Urinary bladder (tissue), 4 donors: ENCODE measurements around the gene RRAD. TPM values are rescaled to one million over a fixed set of nuclear protein-coding genes. Genes with fewer than 3 reads are reported as not detected.
"Not testable (repeated sequence)": the region's sequence is repeated elsewhere in the genome, so short reads cannot be mapped to it uniquely, and the experiment has no call there.

Experiments used
- DNase-seq: peaks from one replicate; pipeline ENCODE4 v3.0.0-alpha.2; 2015; ENCODE audit errors: extremely low spot score
- H3K27ac ChIP-seq: one replicate; pipeline ENCODE4 v1.5.1; 2013; ENCODE audit warnings: low read depth, mild to moderate bottlenecking, moderate library complexity
- H3K36me3 ChIP-seq: one replicate; pipeline ENCODE4 v1.6.1; 2013; ENCODE audit warnings: mild to moderate bottlenecking, moderate library complexity; ENCODE audit not compliant: insufficient read depth
- H3K4me1 ChIP-seq: one replicate; pipeline ENCODE4 v1.6.1; 2013; ENCODE audit warnings: mild to moderate bottlenecking, moderate library complexity; ENCODE audit not compliant: insufficient read depth
- H3K4me3 ChIP-seq: one replicate; pipeline ENCODE4 v1.5.1; 2013; ENCODE audit warnings: low read depth, low read length
- WGBS: extraction: QIAGEN DNeasy Blood & Tissue Kit; methylation state at CpG from one replicate; pipeline ENCODE4 v1.1.7; 2013; 5-methylcytosine and 5-hydroxymethylcytosine counted together
- polyA plus RNA-seq: library from polyadenylated mRNA; stranded (reverse); fragments of 200-250 nt; gene quantifications from one replicate; pipeline ENCODE4 v1.2.3, GENCODE V29; 2013
- total RNA-seq: library from RNA; depleted of rRNA; stranded (reverse); fragments of >200 nt; gene quantifications from one replicate; pipeline ENCODE4 v1.2.3, GENCODE V29; 2014
- donor health status: healthy with polysubstance abuse.
- donor health status: healthy.

Gene RRAD
- total and polyA plus RNA-seq, 2 donors, result 7.0 to 26.1 TPM

DNA sequence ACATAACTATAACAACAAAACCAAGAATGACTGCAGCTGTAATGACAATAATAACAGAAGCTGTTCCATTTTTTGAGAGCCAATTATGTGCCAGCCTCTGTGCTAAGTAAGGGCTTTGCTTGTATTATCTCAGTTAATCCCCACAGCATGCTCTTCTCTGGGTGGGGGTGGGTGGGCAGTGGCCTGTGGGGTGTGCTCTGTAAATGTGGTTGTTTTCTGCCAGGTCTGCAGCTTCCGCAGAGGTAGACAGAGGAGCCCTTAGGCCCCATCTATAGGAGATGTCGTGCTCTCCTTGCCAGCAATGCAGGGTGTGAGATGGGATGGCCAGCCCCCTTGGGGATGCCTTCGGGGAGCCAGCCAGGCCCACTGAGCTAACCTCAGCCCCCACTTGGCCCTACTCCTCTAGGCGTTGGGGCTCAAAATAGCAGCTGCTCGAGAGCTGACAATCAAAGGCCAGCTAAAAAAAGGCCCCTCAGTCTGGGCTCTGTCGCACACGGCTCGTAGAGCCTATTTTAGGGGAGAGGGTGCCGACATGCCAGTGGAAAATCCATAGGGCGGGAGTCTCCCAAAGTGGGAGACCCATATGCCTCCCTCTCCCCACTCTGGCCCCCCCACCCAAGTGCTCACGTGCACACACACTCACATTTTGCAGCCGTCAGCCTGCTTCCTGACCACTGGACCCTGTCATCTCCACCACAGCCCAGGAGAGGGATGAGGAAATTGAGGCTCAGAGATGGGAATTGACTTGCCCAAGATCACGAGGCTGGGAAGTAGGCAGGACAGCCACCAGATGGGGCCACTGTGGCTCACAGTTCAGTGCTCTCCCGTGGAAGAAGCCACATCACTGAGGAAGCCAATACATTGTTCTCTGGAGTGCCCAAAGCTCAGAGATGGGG lies 22.4 kb downstream of the RRAD start:
- DNase-seq, result no peak
- Histone ChIP-seq H3K4me1 (peaks cover 2% of the 10 kb centered on the region), H3K4me3 (no peak overlapping the region), H3K36me3 (no peaks in the 10 kb centered on the region), H3K27ac (no peak overlapping the region)
- WGBS, result 52% methylated on average over 14 of the region's 14 CpGs

DNA sequence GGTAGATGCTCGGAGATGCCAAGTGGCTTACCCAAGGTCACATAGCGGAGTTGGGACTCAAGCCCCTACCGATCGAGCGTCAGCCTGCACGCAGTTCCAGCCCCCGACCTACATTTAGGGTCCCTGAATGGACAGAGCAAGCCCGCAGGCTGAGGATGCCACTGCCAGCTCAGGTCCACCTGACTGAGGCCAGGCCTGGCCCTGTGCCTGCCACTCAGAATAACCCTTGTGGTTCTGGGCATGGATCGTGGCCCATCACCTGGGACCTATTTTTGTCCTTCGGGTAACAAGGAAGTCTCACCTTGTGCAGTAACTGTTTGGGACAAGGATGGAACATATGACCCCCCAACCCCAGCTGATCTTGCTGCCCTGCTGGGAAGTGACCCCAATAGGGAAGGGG lies 23.7 kb downstream of the RRAD start:
- WGBS, result 90% methylated on average over 10 of the region's 10 CpGs
- Histone ChIP-seq H3K4me1 (peaks cover 2% of the 10 kb centered on the region), H3K36me3 (no peaks in the 10 kb centered on the region), H3K27ac (no peak overlapping the region), H3K4me3 (no peak overlapping the region)
- DNase-seq, result no peak

DNA sequence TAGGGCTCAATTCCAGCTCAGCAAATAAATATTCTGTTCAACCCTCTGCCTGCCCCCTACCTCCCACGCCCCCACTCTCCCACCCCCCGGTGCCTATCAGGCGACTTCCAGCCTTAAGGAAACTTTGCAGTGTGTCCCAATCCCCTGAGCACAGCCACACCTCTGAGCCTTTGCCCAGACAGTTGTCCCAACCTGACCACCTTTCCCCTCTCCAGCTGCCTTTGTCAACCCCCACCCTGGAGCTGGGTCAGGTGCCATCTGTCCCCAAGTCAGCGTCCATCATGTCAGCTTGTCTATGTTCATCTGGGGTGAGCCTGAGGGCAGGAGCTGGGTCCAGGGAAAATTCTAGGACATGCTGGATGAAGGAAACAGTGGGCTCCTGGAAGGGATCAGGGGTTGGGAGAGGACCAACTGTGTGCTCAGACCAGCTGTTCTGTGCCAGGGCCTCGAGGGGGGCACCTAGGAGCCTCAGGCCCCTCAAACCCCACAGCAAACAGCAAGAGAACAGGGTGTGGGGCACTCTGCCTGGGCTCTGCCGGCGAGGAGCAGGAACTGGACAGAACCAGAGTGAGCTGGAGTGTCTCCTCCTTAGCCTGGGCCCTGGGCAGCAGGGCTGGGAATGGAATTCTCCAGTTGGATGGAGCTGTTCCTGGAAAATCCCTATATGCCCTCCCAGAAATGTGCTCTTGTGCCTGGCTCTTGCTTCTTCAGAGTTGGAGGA lies 24.5 kb downstream of the RRAD start:
- no peak overlapping the region for H3K4me3 ChIP-seq
- WGBS, result 28% methylated on average over 7 of the region's 7 CpGs
- no peaks in the 10 kb centered on the region for H3K36me3 ChIP-seq
- H3K4me1 ChIP-seq, result peaks cover 2% of the 10 kb centered on the region
- H3K27ac ChIP-seq, result peak overlapping the region; percentile 69
- DNase-seq, result no peak

GRCh38 chr16:66899945-66900710 lies 25.2 kb downstream of the RRAD start:
- 16% methylated on average over 9 of the region's 9 CpGs for WGBS
- H3K4me3 ChIP-seq, result no peak overlapping the region
- peaks cover 2% of the 10 kb centered on the region for H3K4me1 ChIP-seq
- DNase-seq, result peak; percentile 64
- H3K36me3 ChIP-seq, result no peaks in the 10 kb centered on the region
- peak overlapping the region; percentile 91 for H3K27ac ChIP-seq

- WGBS, result 65% methylated on average over 6 of the region's 6 CpGs
- H3K4me3 ChIP-seq, result no peak overlapping the region
- H3K36me3 ChIP-seq, result no peaks in the 10 kb centered on the region
- no peak for DNase-seq
- H3K4me1 ChIP-seq, result peaks cover 2% of the 10 kb centered on the region
- H3K27ac ChIP-seq, result peak overlapping the region; percentile 63
These were observed 25.9 kb downstream of the RRAD start for GRCh38 chr16:66899310-66899944.

- WGBS, result 82% methylated on average over 2 of the region's 2 CpGs
- Histone ChIP-seq H3K27ac (peak overlapping the region; percentile 63), H3K36me3 (no peaks in the 10 kb centered on the region), H3K4me3 (no peak overlapping the region), H3K4me1 (peaks cover 2% of the 10 kb centered on the region)
- no peak for DNase-seq
These were observed 26.4 kb downstream of the RRAD start for GRCh38 chr16:66898933-66899309.

GRCh38 chr16:66898207-66898606 lies 27.1 kb downstream of the RRAD start:
- no peaks in the 10 kb centered on the region for H3K36me3 ChIP-seq
- peaks cover 2% of the 10 kb centered on the region for H3K4me1 ChIP-seq
- 52% methylated on average over 3 of the region's 3 CpGs for WGBS
- no peak for DNase-seq
- no peak overlapping the region for H3K4me3 ChIP-seq
- no peak overlapping the region for H3K27ac ChIP-seq

DNA sequence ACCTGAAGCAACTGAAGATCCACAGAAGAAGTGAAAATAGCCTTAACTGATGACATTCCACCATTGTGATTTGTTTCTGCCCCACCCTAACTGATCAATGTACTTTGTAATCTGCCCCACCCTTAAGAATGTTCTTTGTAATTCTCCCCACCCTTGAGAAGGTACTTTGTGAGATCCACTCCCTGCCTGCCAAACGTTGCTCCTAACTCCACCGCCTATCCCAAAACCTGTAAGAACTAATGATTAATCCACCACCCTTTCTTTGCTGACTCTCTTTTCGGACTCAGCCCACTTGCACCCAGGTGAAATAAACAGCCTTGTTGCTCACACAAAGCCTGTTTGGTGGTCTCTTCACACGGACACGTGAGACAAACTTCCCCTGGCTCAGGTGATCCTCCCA lies 28.7 kb downstream of the RRAD start:
- H3K4me1 ChIP-seq, H3K36me3 ChIP-seq: not testable (repeated sequence)
- 85% methylated on average over 5 of the region's 5 CpGs for WGBS

DNA sequence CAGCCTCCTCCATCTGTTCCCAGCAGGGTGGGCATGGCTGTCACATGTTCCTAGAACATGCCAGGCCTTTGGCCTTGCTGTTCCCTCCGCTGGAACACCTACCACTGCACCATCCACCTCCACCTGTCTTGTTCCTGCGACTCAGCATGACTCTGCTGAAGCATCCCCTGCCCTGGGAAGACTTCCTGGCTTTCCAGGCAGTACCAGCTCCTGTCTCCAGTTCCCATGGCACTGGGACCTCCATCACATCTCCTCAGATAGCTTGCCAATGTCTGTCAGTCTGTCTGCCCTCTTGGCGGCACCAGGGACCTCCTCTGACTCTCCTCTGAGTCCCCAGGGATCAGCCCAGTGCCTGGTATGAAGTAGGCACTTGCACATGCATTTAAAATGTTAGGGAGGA lies 29.3 kb downstream of the RRAD start:
- peaks cover 2% of the 10 kb centered on the region for H3K4me1 ChIP-seq
- no peak overlapping the region for H3K4me3 ChIP-seq
- 93% methylated on average over 3 of the region's 3 CpGs for WGBS

More for the DNA sequence above, 28.7 kb downstream of the RRAD start:
- not testable (repeated sequence) for H3K27ac ChIP-seq, DNase-seq, H3K4me3 ChIP-seq

DNA sequence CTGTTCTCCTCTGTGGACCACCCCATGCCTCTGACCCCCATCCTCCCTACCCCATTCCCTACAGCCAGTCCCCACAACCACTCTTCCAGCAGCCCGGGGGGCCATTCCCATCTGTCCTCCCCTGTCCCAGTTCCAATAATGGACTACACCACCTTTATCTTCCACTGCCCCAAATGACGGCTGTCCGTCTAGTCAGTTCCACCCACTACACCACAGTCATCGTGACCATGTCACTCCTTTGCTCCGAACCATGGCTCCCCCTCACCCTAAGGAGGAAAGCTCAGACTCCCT lies 29.7 kb downstream of the RRAD start:
- no peak for DNase-seq
- peaks cover 2% of the 10 kb centered on the region for H3K4me1 ChIP-seq
- 83% methylated on average over 5 of the region's 5 CpGs for WGBS
- no peak overlapping the region for H3K27ac ChIP-seq
- no peak overlapping the region for H3K4me3 ChIP-seq
- H3K36me3 ChIP-seq, result no peaks in the 10 kb centered on the region

More for the DNA sequence above, 29.3 kb downstream of the RRAD start:
- DNase-seq, result no peak
- H3K36me3 ChIP-seq, result no peaks in the 10 kb centered on the region
- H3K27ac ChIP-seq, result no peak overlapping the region

GRCh38 chr16:66894948-66895688 lies 30.2 kb downstream of the RRAD start:
- H3K36me3 ChIP-seq, result no peaks in the 10 kb centered on the region
- no peak overlapping the region for H3K27ac ChIP-seq
- no peak for DNase-seq
- WGBS, result 36% methylated on average over 11 of the region's 11 CpGs
- peaks cover 2% of the 10 kb centered on the region for H3K4me1 ChIP-seq
- no peak overlapping the region for H3K4me3 ChIP-seq

- H3K4me1 ChIP-seq, result no peaks in the 10 kb centered on the region
- WGBS, result 66% methylated on average over 2 of the region's 2 CpGs
- DNase-seq, result no peak
- no peak overlapping the region for H3K4me3 ChIP-seq
- no peaks in the 10 kb centered on the region for H3K36me3 ChIP-seq
- no peak overlapping the region for H3K27ac ChIP-seq
These were observed 31.3 kb downstream of the RRAD start for GRCh38 chr16:66894055-66894454.

DNA sequence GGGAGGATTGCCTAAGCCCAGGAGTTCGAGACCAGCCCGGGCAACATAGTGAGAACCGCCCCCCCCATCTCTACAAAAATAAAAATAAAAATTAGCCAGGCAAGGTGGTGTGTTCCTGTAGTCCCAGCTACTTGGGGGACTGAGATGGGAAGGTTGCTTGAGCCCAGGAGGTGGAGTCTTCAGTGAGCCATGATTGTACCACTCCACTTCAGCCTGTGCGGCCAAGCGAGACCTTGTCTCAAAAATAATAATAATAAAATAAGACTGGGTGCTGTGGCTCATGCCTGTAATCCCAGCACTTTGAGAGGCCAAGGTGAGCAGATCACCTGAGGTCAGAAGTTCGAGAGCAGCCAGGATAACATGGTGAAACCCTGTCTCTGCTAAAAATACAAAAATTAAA lies 33.5 kb downstream of the RRAD start:
- Histone ChIP-seq H3K4me3 (no peak overlapping the region), H3K36me3 (no peaks in the 10 kb centered on the region), H3K27ac (no peak overlapping the region), H3K4me1 (no peaks in the 10 kb centered on the region)
- 91% methylated on average over 6 of the region's 6 CpGs for WGBS
- no peak for DNase-seq
